Caco-2 (cell line): ENCODE results near the gene THAP4. TPM values are rescaled to one million over a fixed set of nuclear protein-coding genes. Genes with fewer than 3 reads are reported as not detected.

Experiments used
- BruUV-seq: library from RNA; stranded (reverse); fragments of 400-500 nt; replicated peaks from 2 replicates; lab custom pipeline; 2021; lab: Mats Ljungman, UMichigan
- CTCF ChIA-PET: fragments of 300-600 bp; sonication (Branson Sonifier 250); formaldehyde crosslinking; loops from one replicate; lab custom pipeline; 2022; ENCODE audit warnings: antibody characterized with exemption; lab: Charles Lee
- POLR2A ChIA-PET: fragments of 300-600 bp; sonication (Branson Sonifier 250); formaldehyde crosslinking; loops from one replicate; lab custom pipeline; 2022; ENCODE audit warnings: antibody characterized with exemption; lab: Charles Lee
- DNase-seq, 2 experiments: peaks; one replicate each; pipeline versions ENCODE4 v3.0.0 to v3.0.0-alpha.2; 2020 to 2022
- H3K27me3 ChIP-seq: replicated peaks from 2 replicates; pipeline ENCODE4 v1.6.0; 2011; ENCODE audit warnings: low read length; ENCODE audit not compliant: control insufficient read depth, insufficient read depth
- H3K36me3 ChIP-seq: 2 replicates; pipeline ENCODE4 v1.5.1; 2011; ENCODE audit warnings: low read length; ENCODE audit not compliant: control insufficient read depth, insufficient read depth
- H3K4me1 ChIP-seq: fragments of 250-450 bp; sonication (Bioruptor Pico); 2 replicates; pipeline ENCODE4 v1.5.1; 2020; ENCODE audit warnings: mild to moderate bottlenecking
- H3K4me3 ChIP-seq: 2 replicates; pipeline ENCODE4 v1.5.1; 2011; ENCODE audit warnings: low read depth, mild to moderate bottlenecking, control low read depth, low read length
- H3K9me3 ChIP-seq: fragments of 250-450 bp; sonication (Bioruptor Pico); 2 replicates; pipeline ENCODE4 v1.5.1; 2020; ENCODE audit warnings: mild to moderate bottlenecking, moderate library complexity
- H3K27ac Mint-ChIP-seq: one replicate; pipeline ENCODE4 v1.8.0; 2022; ENCODE audit warnings: mixed read lengths; ENCODE audit not compliant: unreplicated experiment
- H3K27me3 Mint-ChIP-seq: one replicate; pipeline ENCODE4 v1.8.0; 2022; ENCODE audit warnings: mixed read lengths; ENCODE audit not compliant: insufficient read depth, unreplicated experiment
- H3K36me3 Mint-ChIP-seq: one replicate; pipeline ENCODE4 v1.8.0; 2022; ENCODE audit warnings: mild to moderate bottlenecking, mixed read lengths; ENCODE audit not compliant: insufficient read depth, unreplicated experiment
- H3K4me1 Mint-ChIP-seq: one replicate; pipeline ENCODE4 v1.8.0; 2022; ENCODE audit warnings: low read depth, mixed read lengths; ENCODE audit not compliant: unreplicated experiment
- H3K4me3 Mint-ChIP-seq: one replicate; pipeline ENCODE4 v1.8.0; 2022; ENCODE audit warnings: mild to moderate bottlenecking, moderate library complexity, mixed read lengths; ENCODE audit not compliant: unreplicated experiment
- H3K9me3 Mint-ChIP-seq: one replicate; pipeline ENCODE4 v1.8.0; 2022; ENCODE audit warnings: mixed read lengths; ENCODE audit not compliant: unreplicated experiment
- CTCF ChIP-seq, 2 experiments: fragments of 200-600 bp in 1 of 2; IDR thresholded peaks; 1 replicate in 1 of 2; 2 replicates in 1 of 2; pipeline versions ENCODE4 v1.5.1 to v1.8.0; 2011 to 2022; ENCODE audit warnings: antibody characterized with exemption in 1 of 2, control low read depth in 1 of 2, inconsistent platforms in 1 of 2, low read depth in 1 of 2, low read length in 1 of 2, mild to moderate bottlenecking in 1 of 2, moderate library complexity in 1 of 2; ENCODE audit not compliant: insufficient read depth in 1 of 2, severe bottlenecking in 1 of 2, unreplicated experiment in 1 of 2
- intact Hi-C: fragments of 100-400 bp; cut with micrococcal nuclease; formaldehyde crosslinking; loops from one replicate; pipeline ENCODE4 v1.10.0; 2022; ENCODE audit not compliant: unreplicated experiment
- total RNA-seq: library from RNA; stranded (reverse); gene quantifications from 2 replicates; pipeline ENCODE4 v1.2.3, GENCODE V29; 2022

Gene THAP4
- total RNA-seq, 1 experiment from 2014 or later: 37.2 TPM

GRCh38 chr2:241550616-241551580 is 86.1 kb downstream of the THAP4 start:
- Histone ChIP-seq H3K9me3 (no peaks in the 10 kb centered on the region), H3K4me3 (no peak overlapping the region), H3K27me3 (no peaks in the 10 kb centered on the region), H3K4me1 (peaks cover 24% of the 10 kb centered on the region), H3K36me3 (no peaks in the 10 kb centered on the region)
- Mint-ChIP-seq H3K4me1 (no peaks in the 10 kb centered on the region), H3K4me3 (no peak overlapping the region), H3K27ac (no peak overlapping the region), H3K36me3 (no peaks in the 10 kb centered on the region), H3K9me3 (no peaks in the 10 kb centered on the region), H3K27me3 (no peaks in the 10 kb centered on the region)
- ChIA-PET POLR2A (no interaction called here), CTCF (interaction anchor here (0.6 kb wide), 1 partner anchor 27 kb away, joined by 3 read pairs; no protein-coding TSS in a partner anchor)
- no peak for DNase-seq
- intact Hi-C loops: no loop called here
- no peak for TF ChIP-seq CTCF (IDR thresholded peaks at IDR 0.05; ENCODE audit: insufficient read depth in 1 of 2, low read depth in 1 of 2, low read length in 1 of 2, severe bottlenecking in 1 of 2, unreplicated experiment in 1 of 2)
- BruUV-seq: no TSS peak

- no TSS peak for BruUV-seq
- Mint-ChIP-seq H3K4me3 (no peak overlapping the region), H3K27me3 (no peaks in the 10 kb centered on the region), H3K4me1 (no peaks in the 10 kb centered on the region), H3K36me3 (no peaks in the 10 kb centered on the region), H3K27ac (no peak overlapping the region), H3K9me3 (no peaks in the 10 kb centered on the region)
- ChIA-PET CTCF (no interaction called here), POLR2A (no interaction called here)
- intact Hi-C loops: loop anchor here (5.0 kb wide), 1 partner anchor 41 kb away; the partner anchor contains the start of gene STK25
- H3K36me3 ChIP-seq: no peaks in the 10 kb centered on the region
- H3K4me1 ChIP-seq: peaks cover 26% of the 10 kb centered on the region
- no peak for TF ChIP-seq CTCF (IDR thresholded peaks at IDR 0.05; ENCODE audit: insufficient read depth in 1 of 2, low read depth in 1 of 2, low read length in 1 of 2, severe bottlenecking in 1 of 2, unreplicated experiment in 1 of 2)
- DNase-seq: no peak
- H3K4me3 ChIP-seq: no peak overlapping the region
- H3K27me3 ChIP-seq: no peaks in the 10 kb centered on the region
- no peaks in the 10 kb centered on the region for H3K9me3 ChIP-seq
Measured at GRCh38 chr2:241548451-241548835, 88.5 kb downstream of the THAP4 start.

- intact Hi-C loops: loop anchor here (5.0 kb wide), 1 partner anchor 41 kb away; the partner anchor contains the start of gene STK25
- POLR2A ChIA-PET: no interaction called here
Measured at GRCh38 chr2:241547781-241548450, 89.0 kb downstream of the THAP4 start.

More at GRCh38 chr2:241547781-241548450, 89.0 kb downstream of the THAP4 start:
- H3K27me3 Mint-ChIP-seq: no peaks in the 10 kb centered on the region
- no peak for DNase-seq
- no peak overlapping the region for H3K27ac Mint-ChIP-seq
- BruUV-seq: no TSS peak
- TF ChIP-seq CTCF (IDR thresholded peaks at IDR 0.05; ENCODE audit: insufficient read depth in 1 of 2, low read depth in 1 of 2, low read length in 1 of 2, severe bottlenecking in 1 of 2, unreplicated experiment in 1 of 2): no peak
- Histone ChIP-seq H3K9me3 (no peaks in the 10 kb centered on the region), H3K4me1 (peaks cover 26% of the 10 kb centered on the region), H3K36me3 (no peaks in the 10 kb centered on the region), H3K27me3 (no peaks in the 10 kb centered on the region), H3K4me3 (no peak overlapping the region)
- H3K4me3 Mint-ChIP-seq: no peak overlapping the region
- no peaks in the 10 kb centered on the region for H3K9me3 Mint-ChIP-seq
- CTCF ChIA-PET: no interaction called here
- H3K36me3 Mint-ChIP-seq: no peaks in the 10 kb centered on the region
- H3K4me1 Mint-ChIP-seq: no peaks in the 10 kb centered on the region
